ENCODE data around the gene CIITA. TPM values are rescaled to one million over a fixed set of nuclear protein-coding genes. Genes with fewer than 3 reads are reported as not detected.

Gene CIITA
- polyA plus RNA-seq, 1 donor (not counting 4 experiments of a cell fraction or from before 2014, with no cell fraction given) = 0.05 TPM

DNA sequence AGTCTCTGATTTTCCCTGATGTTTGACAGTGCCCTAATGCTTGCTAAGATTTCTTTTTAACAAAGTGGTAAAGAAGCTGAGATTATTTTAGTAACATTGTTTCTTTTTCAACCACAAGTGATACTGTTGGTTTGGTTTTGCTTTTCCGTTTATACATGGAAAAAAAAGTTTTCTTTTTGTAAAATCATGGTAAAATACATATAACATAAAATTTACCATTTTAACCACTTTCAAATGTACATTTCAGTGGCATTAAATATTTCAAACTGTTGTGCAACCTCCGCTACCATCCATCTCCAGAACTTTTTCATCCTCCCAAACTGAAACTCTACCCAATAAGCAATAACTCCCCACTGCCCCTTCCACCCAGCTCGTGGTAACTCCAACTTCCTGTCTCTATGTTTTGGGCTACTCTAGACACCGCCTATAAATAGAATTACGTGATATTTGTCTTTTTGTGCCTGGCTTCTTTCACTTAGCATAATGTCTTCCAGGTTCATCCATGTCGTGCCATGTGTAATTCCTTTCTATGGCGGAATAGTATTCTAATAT is 4.6 kb downstream of the CIITA start:
- Histone ChIP-seq H2AFZ (ENCODE audit: control insufficient read depth, low read length) (no peak overlapping the region), H3K36me3 (ENCODE audit: control insufficient read depth in 2 of 2, extremely low read depth in 1 of 2, insufficient read depth in 2 of 2, low read length in 2 of 2) (no peaks in the 10 kb centered on the region), H3K79me2 (ENCODE audit: control insufficient read depth, insufficient read depth, low read length) (no peaks in the 10 kb centered on the region), H4K20me1 (ENCODE audit: control insufficient read depth, extremely low read depth, insufficient read depth, low read length) (peaks cover 4% of the 10 kb centered on the region), H3K4me2 (ENCODE audit: control insufficient read depth, extremely low read depth, insufficient read depth, low read depth, low read length) (no peak overlapping the region), H3K27me3 (ENCODE audit: control insufficient read depth, extremely low read depth, insufficient read depth, low read length) (peaks cover 32% of the 10 kb centered on the region), H3K27ac (ENCODE audit: control insufficient read depth, insufficient read depth, low read length) (no peak overlapping the region), H3K9me3 (ENCODE audit: control insufficient read depth, low read depth, low read length) (no peaks in the 10 kb centered on the region), H3K4me1 (ENCODE audit: control insufficient read depth, extremely low read depth, insufficient read depth, low read length) (peaks cover 20% of the 10 kb centered on the region), H3K9me1 (ENCODE audit: control insufficient read depth, extremely low read depth, insufficient read depth, low read length) (no peaks in the 10 kb centered on the region), H3K9ac (ENCODE audit: control insufficient read depth, extremely low read depth, insufficient read depth, low read length) (no peak overlapping the region), H3K4me3 (ENCODE audit: control insufficient read depth in 2 of 3, extremely low read depth in 1 of 3, insufficient read depth in 2 of 3, low read depth in 1 of 3, low read length in 3 of 3) (no peak overlapping the region)
- dilution Hi-C loops (cut with MboI; ENCODE audit: extremely low pct_ligation_motif_present, low sequenced_read_pairs) = no loop called here
- FAIRE-seq (no peak), DNase-seq (ENCODE audit: low read depth, low spot score) (no peak)
- TF ChIP-seq, protein P1, sequence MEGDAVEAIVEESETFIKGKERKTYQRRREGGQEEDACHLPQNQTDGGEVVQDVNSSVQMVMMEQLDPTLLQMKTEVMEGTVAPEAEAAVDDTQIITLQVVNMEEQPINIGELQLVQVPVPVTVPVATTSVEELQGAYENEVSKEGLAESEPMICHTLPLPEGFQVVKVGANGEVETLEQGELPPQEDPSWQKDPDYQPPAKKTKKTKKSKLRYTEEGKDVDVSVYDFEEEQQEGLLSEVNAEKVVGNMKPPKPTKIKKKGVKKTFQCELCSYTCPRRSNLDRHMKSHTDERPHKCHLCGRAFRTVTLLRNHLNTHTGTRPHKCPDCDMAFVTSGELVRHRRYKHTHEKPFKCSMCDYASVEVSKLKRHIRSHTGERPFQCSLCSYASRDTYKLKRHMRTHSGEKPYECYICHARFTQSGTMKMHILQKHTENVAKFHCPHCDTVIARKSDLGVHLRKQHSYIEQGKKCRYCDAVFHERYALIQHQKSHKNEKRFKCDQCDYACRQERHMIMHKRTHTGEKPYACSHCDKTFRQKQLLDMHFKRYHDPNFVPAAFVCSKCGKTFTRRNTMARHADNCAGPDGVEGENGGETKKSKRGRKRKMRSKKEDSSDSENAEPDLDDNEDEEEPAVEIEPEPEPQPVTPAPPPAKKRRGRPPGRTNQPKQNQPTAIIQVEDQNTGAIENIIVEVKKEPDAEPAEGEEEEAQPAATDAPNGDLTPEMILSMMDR (optimal IDR thresholded peaks at IDR 0.05 in 1 of 3, IDR thresholded peaks at IDR 0.05 in 1 of 3, conservative IDR thresholded peaks at IDR 0.05 in 1 of 3; ENCODE audit: extremely low read depth in 1 of 3, insufficient read depth in 2 of 3, low read length in 3 of 3) = no peak
- TF ChIP-seq EZH2 (IDR thresholded peaks at IDR 0.05; ENCODE audit: low read length) = no peak

DNA sequence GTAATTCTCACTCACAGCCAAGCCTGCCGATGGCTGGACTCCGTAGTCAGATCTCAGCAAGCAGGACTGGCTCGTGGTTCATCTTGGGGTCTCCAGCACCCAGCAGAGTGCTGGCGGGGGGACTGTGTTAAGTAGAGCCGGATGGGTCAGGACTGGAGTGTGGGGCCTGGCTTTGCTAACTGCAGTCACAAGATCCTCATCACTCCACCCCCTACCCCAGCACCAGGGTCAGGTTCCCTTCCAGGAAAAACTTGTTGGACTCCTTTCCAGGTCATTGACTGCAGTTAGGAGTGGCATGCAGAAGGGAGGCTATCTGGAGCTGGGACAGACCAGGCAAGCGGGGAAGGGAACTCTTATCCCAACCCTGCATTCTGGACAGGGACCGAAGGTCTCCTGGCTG is 6.0 kb downstream of the CIITA start:
- no peak for FAIRE-seq
- Histone ChIP-seq H3K4me2 (ENCODE audit: control insufficient read depth, extremely low read depth, insufficient read depth, low read depth, low read length) (no peak overlapping the region), H3K9ac (ENCODE audit: control insufficient read depth, extremely low read depth, insufficient read depth, low read length) (no peak overlapping the region)

More for the DNA sequence above, 6.0 kb downstream of the CIITA start:
- peaks cover 12% of the 10 kb centered on the region for H3K4me1 ChIP-seq (ENCODE audit: control insufficient read depth, extremely low read depth, insufficient read depth, low read length)
- H3K27me3 ChIP-seq (ENCODE audit: control insufficient read depth, extremely low read depth, insufficient read depth, low read length) = peaks cover 28% of the 10 kb centered on the region
- H3K27ac ChIP-seq (ENCODE audit: control insufficient read depth, insufficient read depth, low read length) = no peak overlapping the region
- H3K79me2 ChIP-seq (ENCODE audit: control insufficient read depth, insufficient read depth, low read length) = no peaks in the 10 kb centered on the region
- H2AFZ ChIP-seq (ENCODE audit: control insufficient read depth, low read length) = no peak overlapping the region
- TF ChIP-seq EZH2 (IDR thresholded peaks at IDR 0.05; ENCODE audit: low read length) = no peak
- TF ChIP-seq, protein P1 (optimal IDR thresholded peaks at IDR 0.05 in 1 of 3, IDR thresholded peaks at IDR 0.05 in 1 of 3, conservative IDR thresholded peaks at IDR 0.05 in 1 of 3; ENCODE audit: extremely low read depth in 1 of 3, insufficient read depth in 2 of 3, low read length in 3 of 3) = no peak
- no peaks in the 10 kb centered on the region for H3K9me3 ChIP-seq (ENCODE audit: control insufficient read depth, low read depth, low read length)
- H3K36me3 ChIP-seq (ENCODE audit: control insufficient read depth in 2 of 2, extremely low read depth in 1 of 2, insufficient read depth in 2 of 2, low read length in 2 of 2) = no peaks in the 10 kb centered on the region
- no peaks in the 10 kb centered on the region for H3K9me1 ChIP-seq (ENCODE audit: control insufficient read depth, extremely low read depth, insufficient read depth, low read length)
- H3K4me3 ChIP-seq (ENCODE audit: control insufficient read depth in 2 of 3, extremely low read depth in 1 of 3, insufficient read depth in 2 of 3, low read depth in 1 of 3, low read length in 3 of 3) = no peak overlapping the region
- H4K20me1 ChIP-seq (ENCODE audit: control insufficient read depth, extremely low read depth, insufficient read depth, low read length) = no peaks in the 10 kb centered on the region
- dilution Hi-C loops (cut with MboI; ENCODE audit: extremely low pct_ligation_motif_present, low sequenced_read_pairs) = no loop called here
- no peak for DNase-seq (ENCODE audit: low read depth, low spot score)

All from keratinocyte (primary cell).